Iris pigment epithelial cell (primary cell): ENCODE results near the gene CHMP6.

Experiments used
- DNase-seq: peaks from one replicate; pipeline ENCODE4 v3.0.0-alpha.2; 2011; ENCODE audit warnings: low read depth

CHMP6 gene

DNA sequence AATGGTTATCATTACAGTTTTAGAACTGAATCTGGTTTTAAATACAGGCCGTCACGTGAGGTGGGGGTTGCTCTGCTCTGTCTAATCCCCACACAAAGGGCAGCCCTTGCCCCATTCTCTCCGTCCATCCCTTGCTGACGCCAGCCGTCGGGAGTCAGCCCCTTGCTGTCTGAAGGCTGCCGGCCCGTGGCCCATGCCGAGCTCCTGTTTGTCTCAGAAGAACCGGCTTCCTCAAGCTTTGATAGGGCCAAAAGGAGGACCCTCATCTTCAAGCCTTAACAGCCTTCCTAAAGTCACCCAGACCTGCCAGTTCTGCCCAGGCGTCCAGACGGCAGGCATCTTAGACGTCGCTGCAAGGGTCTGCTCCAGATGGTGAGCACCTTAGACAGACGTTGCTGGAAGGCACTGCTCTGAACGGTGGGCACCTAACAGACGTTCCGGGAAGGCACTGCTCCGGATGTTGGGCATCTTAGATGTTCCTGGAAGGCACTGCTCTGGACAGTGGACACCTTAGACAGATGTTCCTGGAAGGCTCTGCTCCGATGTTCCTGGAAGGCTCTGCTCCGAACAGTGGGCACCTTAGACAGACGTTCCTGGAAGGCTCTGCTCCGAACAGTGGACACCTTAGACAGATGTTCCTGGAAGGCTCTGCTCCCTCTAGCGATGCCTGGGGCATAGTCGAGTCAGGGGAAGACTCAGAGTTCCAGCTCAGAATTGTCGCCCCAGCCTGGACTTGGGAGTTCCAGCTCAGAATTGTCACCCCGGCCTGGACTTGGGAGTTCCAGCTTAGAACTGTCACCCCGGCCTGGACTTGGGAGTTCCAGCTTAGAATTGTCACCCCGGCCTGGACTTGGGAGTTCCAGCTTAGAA is 35.1 kb upstream of the CHMP6 start:
- no peak for DNase-seq

DNA sequence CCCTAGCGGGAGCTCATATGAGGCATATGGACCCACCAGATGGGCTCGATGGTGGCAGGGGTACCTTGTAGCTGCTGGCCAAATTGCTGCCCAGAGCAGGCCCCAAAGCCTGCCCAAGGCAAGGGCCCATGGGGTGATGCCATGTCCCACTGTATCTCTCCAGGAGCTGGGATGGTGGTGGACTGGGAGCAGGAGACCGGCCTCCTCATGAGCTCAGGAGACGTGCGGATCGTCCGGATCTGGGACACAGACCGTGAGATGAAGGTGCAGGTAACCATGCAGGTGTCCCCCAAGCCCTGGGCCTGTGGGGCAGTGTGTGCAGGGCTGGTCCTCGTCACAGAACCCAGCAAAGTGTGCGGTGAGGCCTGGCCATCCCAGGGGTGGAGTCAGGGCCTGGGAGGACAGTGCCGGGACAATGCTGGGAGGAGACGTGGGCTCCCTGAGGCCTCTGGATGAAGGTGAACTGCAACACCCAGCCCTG is 34.1 kb upstream of the CHMP6 start:
- DNase-seq, result no peak

DNA sequence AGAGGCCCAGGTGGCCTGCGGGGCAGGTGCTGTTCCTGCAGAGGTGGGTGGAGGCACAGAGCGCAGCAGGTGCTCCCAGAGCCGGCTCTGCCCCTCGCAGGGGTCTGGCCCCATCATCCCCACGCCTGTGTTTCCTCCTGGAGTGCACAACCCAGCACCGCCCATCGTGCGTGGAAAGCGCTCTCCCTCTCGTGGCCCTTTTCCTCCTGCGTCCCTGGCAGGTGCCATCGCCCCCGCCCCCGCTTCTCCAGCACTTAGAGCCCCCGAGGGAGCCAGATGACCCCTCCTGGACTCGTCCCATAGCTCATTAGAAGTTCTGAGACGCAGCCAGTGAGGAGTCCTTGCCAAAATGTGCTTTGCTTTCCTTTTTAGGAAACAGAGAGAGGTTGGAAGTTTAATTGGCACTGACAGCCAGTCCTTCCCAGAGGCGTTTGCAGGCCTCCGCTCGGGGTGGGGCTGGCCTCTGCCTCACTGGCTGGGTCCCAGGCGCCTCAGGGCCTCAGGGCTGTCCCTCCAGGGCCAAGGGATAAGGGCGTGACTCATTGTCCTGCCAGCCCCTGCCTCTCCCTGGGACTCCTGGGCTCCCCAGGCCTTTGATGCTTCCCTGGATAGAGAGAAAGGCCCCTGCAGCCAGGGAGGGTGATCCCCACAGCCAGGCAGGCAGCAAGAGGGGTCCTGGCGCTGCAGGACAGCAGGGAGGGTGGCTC is 32.2 kb upstream of the CHMP6 start:
- peak; percentile 23 for DNase-seq

DNA sequence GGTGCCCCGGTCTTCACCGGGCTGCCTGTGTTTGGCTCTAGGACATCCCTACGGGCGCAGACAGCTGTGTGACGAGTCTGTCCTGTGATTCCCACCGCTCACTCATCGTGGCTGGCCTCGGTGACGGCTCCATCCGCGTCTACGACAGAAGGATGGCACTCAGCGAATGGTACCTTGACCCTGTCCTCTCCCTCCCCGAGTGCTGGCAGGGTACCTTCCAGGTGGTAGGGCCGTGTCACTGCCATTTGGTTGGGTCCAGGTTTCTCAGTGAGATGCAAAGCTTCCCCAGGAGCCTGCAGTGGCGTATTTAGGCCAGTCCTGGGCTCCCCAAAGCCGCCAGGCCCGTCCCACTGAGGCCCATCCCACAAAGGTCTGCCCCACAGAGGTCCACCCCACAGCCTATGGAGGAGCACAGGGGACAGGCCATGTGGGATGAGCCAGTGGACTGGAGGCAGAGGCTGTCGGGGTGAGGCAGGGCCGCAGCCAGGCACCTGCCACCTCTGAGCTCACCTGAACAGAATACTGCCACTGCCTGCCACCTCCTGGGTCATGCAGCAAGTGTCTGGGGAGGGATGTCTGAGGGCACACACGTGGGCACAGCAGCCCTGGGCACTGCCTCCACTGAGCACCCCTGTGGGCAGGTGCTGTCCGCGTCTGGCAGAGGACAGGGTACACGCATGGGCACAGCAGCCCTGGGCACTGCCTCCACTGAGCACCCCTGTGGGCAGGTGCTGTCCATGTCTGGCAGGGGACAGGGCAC is 31.4 kb upstream of the CHMP6 start:
- no peak for DNase-seq

DNA sequence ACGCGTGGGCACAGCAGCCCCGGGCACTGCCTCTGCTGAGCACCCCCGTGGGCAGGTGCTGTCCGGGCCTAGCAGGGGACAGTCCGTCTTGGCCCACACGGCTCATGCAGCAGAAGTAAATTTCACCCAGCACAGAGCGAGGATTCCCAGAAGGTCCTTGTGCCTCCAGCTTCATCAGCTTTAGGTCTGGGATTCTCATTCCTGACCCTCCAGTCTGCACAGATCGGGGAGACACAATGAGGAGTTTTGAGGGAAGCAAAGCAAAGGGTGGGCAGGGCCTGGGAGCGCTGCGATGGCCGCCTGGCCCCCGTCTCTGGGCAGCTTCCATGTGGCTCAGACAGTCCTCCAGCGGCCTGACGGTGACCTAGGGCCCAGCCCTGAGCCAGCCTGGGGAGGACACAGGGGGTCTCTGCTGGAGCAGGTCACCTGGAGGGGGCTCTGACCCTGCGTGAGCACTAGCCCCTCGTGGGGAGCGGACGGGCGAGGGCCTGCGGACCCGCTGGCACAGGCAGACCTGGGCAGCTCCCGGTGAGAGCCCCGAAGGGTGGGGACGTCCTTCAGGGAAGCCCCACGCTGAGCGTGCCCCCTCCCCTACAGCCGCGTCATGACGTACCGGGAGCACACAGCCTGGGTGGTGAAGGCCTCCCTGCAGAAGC is 30.7 kb upstream of the CHMP6 start:
- no peak for DNase-seq

DNA sequence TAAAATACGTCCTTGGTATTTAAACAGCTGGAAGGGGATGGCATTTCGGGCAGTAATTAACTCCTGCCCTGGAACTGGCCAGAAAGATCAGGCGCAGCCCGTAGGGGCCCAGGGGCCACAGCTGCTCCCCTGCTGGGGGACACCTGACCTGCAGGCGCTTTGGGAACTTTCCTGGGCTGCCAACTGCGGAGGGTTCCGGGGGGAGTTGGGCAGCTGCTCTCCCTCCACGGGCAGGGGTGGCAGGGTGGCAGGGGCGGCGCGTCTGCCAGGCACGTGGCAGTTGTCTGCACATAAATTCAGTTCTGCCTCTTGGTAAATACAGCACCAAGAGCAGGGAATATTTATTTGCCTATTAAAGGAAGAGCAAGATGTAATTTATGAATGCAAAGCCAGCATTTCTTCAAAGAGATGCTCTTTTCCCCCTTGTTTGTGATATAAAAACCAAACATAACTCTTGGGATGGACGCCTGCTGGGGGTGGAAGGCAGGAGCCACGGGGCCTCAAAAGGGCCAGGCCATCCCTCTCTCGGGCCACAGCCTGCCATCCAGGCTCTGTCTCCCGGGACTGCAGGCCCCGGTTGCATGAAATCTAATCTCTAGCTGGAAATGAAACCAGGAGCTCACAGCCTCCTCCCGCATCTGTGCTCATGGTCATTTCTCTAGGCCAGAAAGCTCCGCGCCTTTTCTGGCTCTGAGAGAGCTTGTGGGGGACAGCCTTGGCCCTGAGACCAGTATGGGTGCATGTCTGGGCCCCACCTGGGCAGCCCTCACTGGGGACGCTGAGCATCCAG is 29.9 kb upstream of the CHMP6 start:
- DNase-seq, result no peak

DNA sequence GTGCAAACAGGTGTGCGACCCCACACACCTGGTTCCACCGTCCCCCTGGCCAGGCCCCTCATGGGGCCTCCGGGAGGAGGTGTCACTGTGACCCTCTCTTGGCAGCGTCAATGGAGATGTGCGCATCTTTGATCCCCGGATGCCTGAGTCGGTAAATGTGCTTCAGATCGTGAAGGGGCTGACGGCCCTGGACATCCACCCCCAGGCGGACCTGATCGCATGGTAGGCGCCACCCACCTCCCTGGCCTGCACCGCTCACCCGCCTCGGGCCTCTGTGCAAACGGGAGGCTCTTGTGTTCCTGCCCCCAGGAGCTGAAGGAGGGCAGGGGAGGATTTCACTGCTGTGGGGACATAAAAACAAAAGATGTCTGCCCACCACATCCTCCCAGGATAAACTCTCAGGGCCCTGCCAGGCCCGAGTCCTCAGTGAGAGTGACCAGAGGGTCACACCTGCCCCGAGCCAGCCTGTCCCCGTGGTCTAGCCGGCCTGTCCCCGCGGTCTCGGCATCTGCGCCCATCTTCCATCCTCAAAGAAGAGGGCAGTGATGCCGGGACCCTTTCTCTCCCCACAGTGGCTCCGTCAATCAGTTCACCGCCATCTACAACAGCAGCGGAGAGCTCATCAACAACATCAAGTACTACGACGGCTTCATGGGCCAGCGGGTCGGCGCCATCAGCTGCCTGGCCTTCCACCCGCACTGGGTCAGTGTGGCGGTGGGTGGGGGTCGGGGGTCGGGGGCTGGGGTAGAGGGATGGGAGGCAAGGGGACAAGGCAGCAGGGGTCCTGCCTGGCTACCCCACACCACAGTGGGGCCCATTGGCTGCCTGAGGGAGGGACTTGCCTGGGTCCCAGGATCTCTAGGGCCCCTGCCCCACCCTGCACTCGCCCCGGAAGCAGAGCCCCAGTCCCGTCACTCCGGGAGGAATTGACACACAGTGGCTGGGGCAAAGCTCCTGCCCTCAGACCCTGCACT is 29.0 kb upstream of the CHMP6 start:
- no peak for DNase-seq

DNA sequence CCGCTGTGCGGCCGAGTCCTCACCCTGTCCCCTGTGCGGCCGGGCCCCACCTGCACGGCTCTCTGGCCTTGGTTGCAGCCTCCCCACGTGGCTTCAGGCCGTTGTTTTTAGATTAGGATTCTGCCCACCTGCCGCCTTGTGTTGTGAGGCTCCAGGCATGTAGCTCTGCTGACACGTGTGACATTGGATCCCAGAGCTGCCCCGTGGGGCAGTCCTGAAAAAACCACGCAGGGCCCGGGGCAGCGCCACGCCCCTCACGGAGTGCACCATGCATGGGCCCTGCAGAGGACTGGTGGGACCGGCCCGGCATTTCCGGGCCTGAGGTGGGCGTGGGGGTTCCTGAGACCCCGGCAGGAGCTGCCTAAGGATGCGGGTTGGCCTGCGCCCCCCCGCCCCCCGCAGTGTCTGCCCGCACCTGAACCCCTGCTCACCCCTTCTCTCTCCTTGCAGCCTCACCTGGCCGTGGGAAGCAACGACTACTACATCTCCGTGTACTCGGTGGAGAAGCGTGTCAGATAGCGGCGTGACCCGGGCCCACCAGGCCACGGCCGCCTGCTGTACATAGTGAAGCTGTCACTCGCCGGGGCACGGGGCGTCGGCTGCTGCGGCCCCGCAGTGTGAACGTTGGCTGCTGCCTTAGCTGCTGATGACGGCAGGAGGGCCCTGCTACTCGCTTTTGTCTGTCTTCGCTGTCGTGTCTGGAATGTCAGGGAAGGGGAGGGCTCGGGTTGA is 27.7 kb upstream of the CHMP6 start:
- DNase-seq, result no peak

DNA sequence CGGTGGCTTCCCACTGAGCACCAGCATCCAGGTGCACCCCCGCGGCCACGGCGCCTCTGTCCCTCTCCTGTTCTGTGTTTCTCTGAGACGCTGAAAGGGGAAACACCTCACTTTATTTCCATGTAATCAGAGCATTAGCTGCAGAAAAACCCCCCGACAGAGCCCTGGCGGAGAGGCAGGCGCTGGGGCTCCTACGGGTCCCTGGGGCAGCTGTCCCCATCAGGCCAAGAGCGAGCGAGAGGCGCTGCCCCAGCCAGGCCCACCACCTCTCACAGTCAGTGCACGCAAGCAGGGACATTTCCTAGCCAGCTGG is 27.1 kb upstream of the CHMP6 start:
- no peak for DNase-seq

DNA sequence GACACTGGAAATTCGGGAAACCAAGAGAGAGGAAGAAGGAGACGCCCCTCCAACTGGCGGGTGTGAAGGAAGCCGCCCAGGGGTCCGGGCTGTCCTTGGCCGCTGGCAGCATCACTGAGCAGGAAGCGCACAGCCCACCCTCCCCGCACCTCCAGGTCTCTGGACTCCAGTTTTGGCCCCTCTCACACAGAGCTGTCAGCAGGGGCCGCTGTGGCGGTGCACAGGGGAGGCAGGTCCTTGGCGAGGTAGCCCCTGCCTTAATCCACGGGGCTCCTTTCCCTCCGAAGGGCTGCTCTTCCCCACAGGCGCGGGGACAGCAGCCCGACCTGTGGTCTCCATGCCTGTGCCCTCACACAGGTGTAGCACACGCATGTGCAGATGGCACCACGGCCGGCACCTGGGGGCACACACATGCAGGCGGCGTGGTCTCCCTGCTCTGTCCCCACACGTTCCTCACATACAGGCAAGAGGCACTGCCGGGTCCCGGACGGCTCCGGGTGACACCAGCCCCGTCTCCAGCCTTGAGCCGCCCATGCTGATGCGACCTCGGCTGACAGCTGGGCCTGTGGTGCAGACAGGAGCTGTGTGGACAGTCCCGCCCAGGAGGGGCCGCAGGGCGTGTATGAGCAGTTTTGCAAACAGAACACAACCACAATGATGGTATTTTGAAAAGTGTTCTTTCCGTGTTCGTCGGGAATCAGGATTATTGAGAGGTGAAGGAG is 26.6 kb upstream of the CHMP6 start:
- DNase-seq, result no peak

DNA sequence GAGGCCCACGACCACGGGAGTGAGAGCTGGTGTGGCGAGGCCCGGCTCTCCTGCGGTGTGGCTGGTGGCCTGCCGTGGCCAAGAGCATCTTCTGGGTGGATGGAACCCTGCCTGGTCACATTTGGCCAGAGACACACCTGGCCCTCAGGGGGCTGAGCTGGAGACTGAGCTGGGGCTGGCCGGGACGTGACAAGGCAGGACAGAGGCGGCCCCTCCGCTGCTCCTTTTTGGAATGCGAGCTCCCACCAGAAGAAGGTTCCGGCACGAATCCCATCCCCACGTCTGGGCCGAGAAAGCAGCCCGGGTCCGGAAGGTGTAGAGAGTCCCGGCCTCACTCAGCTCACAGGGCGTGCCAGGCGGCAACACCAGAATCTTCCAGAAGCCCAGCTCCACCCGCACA is 26.0 kb upstream of the CHMP6 start:
- no peak for DNase-seq

DNA sequence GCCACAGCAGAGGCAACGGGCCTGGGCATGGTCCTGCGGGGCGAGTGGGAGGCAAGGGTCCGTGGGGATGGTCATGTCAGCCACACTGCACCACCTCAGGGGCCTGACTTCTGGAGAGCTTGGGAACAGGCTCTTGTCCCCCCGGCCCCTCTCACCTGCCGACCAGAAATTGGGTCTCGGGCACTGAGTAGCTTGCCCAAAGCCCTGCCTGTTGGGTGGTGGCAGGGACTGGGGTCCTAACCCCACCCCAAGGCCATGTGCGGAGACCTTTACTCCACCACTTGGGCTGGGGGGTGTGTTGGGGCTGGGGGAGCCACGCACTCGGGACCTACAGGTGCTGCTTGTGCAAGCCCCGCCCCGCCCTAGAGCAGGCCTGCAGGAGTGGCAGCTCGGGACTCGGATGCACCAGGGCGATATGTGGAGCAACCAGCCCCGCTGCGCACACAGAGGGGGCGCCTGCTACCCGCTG is 24.2 kb upstream of the CHMP6 start:
- no peak for DNase-seq

DNA sequence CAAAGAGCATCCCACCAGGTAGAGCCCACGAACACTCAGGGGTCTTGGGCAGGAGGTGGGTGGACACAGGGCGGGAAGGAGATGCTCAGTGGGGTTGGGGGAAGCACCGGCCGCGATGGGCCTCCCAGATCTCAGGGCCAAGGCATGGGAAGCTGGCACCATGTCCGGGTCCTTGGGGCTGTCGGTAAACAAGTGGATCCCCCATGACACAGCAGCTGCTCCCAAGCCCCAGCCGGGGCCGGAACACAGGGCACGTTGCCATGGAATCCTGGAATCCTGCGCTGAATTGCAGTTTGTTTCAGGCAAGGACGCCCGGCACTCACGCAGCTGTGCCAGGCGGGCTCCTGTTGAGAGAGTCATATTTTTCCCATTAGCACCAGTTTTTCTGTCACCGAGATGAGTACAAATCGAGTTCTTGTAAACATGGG is 23.0 kb upstream of the CHMP6 start:
- no peak for DNase-seq

DNA sequence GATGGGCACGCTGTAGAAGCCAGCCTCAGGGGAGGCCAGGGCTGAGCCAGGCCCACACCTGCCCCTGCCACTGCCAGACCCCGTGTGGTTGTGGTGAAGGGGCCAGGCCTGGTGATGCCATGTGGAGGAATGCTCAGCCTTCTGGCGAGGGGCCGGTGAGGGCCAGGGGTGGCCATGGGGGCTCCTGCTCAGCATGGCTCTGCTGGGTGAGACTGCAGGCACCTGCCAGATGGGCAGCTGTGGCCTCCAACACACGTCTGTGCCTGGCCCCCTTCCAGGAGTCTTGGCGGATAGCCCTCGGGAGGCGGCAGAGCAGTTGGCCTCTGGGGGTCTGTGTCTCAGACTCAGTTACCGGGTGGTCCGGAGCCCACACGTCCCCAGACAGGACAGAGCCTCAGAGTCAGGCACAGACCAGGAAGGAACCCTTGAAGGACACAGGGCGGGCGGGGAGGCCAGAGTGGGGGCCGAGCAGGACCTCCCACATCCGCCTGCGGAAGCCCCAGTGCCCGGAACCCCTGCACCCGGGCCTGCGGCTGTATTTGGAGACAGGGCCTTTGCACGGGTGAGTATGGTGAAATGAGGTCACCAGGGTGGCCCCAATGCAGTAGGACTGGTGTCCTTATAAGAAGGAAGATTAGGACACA is 22.5 kb upstream of the CHMP6 start:
- DNase-seq, result no peak

DNA sequence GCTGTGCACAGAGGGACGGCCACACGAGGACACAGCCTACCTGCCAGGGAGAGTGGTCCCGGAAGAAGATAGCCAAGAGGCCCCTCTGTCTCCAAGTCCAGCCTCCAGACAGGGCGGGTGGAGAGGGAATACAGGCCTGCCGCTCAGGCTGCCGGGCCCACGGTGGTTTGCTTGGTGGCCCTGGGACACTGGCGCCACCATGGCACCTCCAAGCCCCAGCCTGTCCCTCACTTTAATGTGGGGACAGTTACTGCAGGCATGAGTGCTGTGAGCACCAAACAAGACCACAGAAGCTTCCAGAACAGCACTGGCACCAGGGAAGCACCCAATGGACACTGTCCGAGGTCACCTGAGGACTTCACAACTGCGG is 22.0 kb upstream of the CHMP6 start:
- no peak for DNase-seq

DNA sequence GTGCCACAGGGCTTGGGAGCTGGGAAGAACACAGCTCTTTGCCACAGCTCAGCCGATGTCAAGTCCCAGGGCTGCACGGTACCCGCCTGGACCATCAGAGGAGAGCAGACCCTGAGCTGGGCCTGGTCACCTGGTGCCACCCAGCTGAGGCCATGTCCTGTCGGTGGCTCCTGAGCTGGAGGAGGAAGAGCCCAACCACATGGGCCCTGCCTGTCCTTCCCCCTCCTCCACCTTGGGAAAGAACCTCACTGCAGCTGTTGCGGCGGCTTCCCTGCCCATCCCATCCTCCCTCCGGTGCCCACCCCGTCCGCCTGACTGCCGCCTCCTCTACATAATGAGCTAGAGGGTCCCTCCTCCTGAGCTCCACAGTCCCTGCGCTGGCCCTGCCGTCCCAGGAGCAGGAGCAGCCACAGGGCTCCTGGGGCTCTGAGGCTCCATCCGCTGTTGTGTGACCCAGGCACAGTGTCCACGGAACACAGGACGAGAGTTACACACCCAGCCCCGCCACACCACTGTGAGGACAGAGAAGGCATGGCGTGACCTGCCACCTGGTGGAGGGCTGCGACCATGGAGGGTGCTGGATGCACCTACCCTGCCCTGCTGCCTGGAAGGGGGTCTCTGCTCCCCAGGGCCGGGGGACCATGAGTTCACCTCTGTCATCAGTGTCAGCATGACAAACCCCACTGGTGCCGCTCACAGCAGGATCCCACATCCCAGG is 21.4 kb upstream of the CHMP6 start:
- no peak for DNase-seq
